RWPE1 (cell line): ENCODE data around the gene NOP53.
"Not testable (repeated sequence)": the region's sequence is repeated elsewhere in the genome, so short reads cannot be mapped to it uniquely, and the experiment has no call there.

Experiments used
- CTCF ChIA-PET: fragments of 350-600 bp; sonication (Branson Sonifier 250); formaldehyde crosslinking; extraction: SDS; loops from one replicate; lab custom pipeline; 2021; lab: Yijun Ruan, JAX
- POLR2A ChIA-PET: fragments of 400-600 bp; formaldehyde crosslinking; extraction: SDS; loops from one replicate; lab custom pipeline; 2020; ENCODE audit warnings: antibody characterized with exemption; ENCODE audit not compliant: low non-redundant PET; lab: Yijun Ruan, JAX
- DNase-seq: peaks from one replicate; pipeline ENCODE4 v3.0.0; 2012; ENCODE audit warnings: low spot score
- H3K27ac ChIP-seq: fragments of 450-650 bp; 2 replicates; pipeline ENCODE4 v1.5.1; 2017
- TF ChIP-seq, protein P1 (sequence below): fragments of 450-650 bp; conservative IDR thresholded peaks from 2 replicates; pipeline ENCODE4 v1.5.1; 2017; ENCODE audit warnings: low read depth, mild to moderate bottlenecking

The NOP53 gene

DNA sequence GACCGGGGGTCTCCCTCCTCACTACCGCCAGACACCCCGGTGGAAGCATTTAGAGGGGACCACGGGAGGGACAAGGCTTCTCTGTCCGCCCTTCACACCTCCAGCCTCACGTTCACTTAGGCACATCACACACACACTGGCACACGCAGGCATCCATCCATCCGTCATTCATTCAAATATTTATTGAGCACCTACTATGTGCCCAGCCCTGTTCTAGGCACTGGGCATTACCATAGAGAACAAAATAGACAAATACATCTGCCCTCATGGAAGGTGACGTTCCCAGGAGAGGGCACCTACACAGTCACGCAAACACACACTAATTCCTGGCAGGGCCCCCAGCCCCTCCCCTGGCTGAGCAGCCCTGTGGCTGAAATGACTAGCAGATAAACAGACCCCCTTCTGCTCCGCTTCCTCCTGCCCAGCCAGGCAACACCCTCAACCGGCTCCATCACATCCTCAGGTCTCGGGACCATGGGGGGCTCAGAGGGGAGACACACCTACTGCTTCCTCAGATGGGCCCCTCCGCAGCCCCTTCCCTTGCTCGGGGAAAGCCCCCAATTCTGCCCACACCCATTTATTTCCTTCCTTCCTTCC lies 3.7 kb upstream of the NOP53 start:
- H3K27ac ChIP-seq = peak overlapping the region; percentile 99
- CTCF ChIA-PET = interaction anchor here (0.6 to 4.1 kb wide), 5 partner anchors 25 to 531 kb away, joined by 3 to 25 read pairs (median 3); partner anchors contain the start of gene EHD2
- TF ChIP-seq, protein P1, sequence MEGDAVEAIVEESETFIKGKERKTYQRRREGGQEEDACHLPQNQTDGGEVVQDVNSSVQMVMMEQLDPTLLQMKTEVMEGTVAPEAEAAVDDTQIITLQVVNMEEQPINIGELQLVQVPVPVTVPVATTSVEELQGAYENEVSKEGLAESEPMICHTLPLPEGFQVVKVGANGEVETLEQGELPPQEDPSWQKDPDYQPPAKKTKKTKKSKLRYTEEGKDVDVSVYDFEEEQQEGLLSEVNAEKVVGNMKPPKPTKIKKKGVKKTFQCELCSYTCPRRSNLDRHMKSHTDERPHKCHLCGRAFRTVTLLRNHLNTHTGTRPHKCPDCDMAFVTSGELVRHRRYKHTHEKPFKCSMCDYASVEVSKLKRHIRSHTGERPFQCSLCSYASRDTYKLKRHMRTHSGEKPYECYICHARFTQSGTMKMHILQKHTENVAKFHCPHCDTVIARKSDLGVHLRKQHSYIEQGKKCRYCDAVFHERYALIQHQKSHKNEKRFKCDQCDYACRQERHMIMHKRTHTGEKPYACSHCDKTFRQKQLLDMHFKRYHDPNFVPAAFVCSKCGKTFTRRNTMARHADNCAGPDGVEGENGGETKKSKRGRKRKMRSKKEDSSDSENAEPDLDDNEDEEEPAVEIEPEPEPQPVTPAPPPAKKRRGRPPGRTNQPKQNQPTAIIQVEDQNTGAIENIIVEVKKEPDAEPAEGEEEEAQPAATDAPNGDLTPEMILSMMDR = no peak
- POLR2A ChIA-PET = no interaction called here
- no peak for DNase-seq

DNA sequence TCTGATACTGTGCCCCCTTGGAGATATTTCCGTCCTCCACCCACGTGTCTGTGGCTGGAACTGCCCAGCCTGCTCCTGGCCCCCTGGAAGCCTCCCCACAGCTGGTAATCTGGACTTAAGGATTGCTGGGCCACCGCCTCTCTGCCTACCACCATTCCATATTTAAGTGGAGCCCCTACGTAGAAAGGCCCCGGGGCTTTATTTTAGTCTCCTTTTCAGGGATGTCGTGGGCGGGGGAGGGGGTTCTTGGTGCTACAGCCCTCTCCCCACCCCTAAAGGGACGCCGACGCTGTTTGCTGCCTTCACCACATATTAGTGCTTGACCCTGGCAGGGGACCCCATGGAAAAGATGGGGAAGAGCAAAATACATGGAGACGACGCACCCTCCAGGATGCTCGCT lies 2.7 kb upstream of the NOP53 start:
- peak overlapping the region; percentile 99 for H3K27ac ChIP-seq
- CTCF ChIA-PET = interaction anchor here (3.8 kb wide), 1 partner anchor 30 kb away, joined by 59 read pairs; the partner anchor contains the start of gene EHD2
- no peak for DNase-seq
- TF ChIP-seq, protein P1 = no peak
- POLR2A ChIA-PET = interaction anchor here (1.2 kb wide), 1 partner anchor 29 kb away, joined by 4 read pairs; the partner anchor contains the start of gene EHD2

DNA sequence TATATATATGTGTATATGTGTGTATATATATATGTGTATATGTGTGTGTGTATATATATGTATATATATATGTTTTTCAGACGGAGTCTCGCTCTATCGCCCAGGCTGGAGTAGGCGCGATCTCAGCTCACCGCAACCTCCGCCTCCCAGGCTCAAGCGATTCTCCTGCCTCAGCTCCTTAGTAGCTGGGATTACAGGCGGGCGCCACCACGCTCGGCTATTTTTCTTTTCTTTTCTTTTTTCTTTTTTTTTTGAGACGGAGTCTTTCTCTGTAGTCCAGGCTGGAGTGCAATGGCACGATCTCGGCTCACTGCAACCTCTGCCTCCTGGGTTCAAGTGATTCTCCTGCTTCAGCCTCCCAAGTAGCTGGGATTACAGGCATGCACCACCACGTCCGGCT lies 783 bp downstream of the NOP53 start:
- DNase-seq = not testable (repeated sequence)
- peak overlapping the region; percentile 92 for H3K27ac ChIP-seq
- ChIA-PET POLR2A (interaction anchor here (0.6 to 0.8 kb wide), 2 partner anchors 12 to 30 kb away, joined by 3 to 5 read pairs; no protein-coding TSS in a partner anchor), CTCF (interaction anchor here (0.6 to 0.8 kb wide), 3 partner anchors 9 to 21 kb away, joined by 3 to 6 read pairs (median 5); no protein-coding TSS in a partner anchor)

- H3K27ac ChIP-seq = peak overlapping the region; percentile 55; the same call in 1 of the 2 replicates
- ChIA-PET POLR2A (no interaction called here), CTCF (interaction anchor here (0.7 kb wide), 1 partner anchor 1197 kb away, joined by 3 read pairs; no protein-coding TSS in a partner anchor)
- TF ChIP-seq, protein P1 = no peak
- no peak for DNase-seq
Measured at GRCh38 chr19:47749326-47749725, 4.0 kb downstream of the NOP53 start.

- CTCF ChIA-PET = interaction anchor here (1.1 kb wide), 1 partner anchor 38 kb away, joined by 5 read pairs; the partner anchor contains the start of gene EHD2
- POLR2A ChIA-PET = no interaction called here
- H3K27ac ChIP-seq = no peak overlapping the region
- no peak for DNase-seq
- TF ChIP-seq, protein P1 = no peak
Measured at GRCh38 chr19:47750752-47751151, 5.4 kb downstream of the NOP53 start.

- ChIA-PET CTCF (interaction anchor here (0.7 kb wide), 1 partner anchor 40 kb away, joined by 10 read pairs; no protein-coding TSS in a partner anchor), POLR2A (no interaction called here)
- no peak for DNase-seq
- TF ChIP-seq, protein P1 = no peak
- H3K27ac ChIP-seq = peak overlapping the region; percentile 12; the same call in 1 of the 2 replicates
Measured at GRCh38 chr19:47752440-47753211, 7.3 kb downstream of the NOP53 start.
